GM12801 (cell line): ENCODE measurements around the gene MX1.

Experiments
- CTCF ChIP-seq: IDR thresholded peaks from one replicate; pipeline ENCODE4 v1.5.1; 2011; ENCODE audit warnings: control low read depth; ENCODE audit not compliant: insufficient read length; ENCODE audit errors: extremely low read depth

The MX1 gene

GRCh38 chr21:41399246-41399800 lies 26.7 kb upstream of the MX1 start:
- TF ChIP-seq CTCF = no peak

GRCh38 chr21:41402231-41402630 lies 23.8 kb upstream of the MX1 start:
- no peak for TF ChIP-seq CTCF

GRCh38 chr21:41402796-41403195 lies 23.2 kb upstream of the MX1 start:
- TF ChIP-seq CTCF = no peak

- TF ChIP-seq CTCF = no peak
Observed at GRCh38 chr21:41403331-41403730, 22.7 kb upstream of the MX1 start.

GRCh38 chr21:41403966-41404365 lies 22.1 kb upstream of the MX1 start:
- TF ChIP-seq CTCF = no peak

GRCh38 chr21:41405321-41405720 lies 20.7 kb upstream of the MX1 start:
- TF ChIP-seq CTCF = no peak

- TF ChIP-seq CTCF = no peak
Observed at GRCh38 chr21:41406340-41406739, 19.7 kb upstream of the MX1 start.
